GM21529 (cell line): ENCODE results near the gene NUP62.
"Not testable (repeated sequence)": the region's sequence is repeated elsewhere in the genome, so short reads cannot be mapped to it uniquely, and the experiment has no call there.

Source experiments
- ATAC-seq: cut with Tn5 transposase; IDR thresholded peaks from one replicate; pipeline ENCODE4 v1.9.1; 2021; ENCODE audit not compliant: unreplicated experiment

Gene NUP62

DNA sequence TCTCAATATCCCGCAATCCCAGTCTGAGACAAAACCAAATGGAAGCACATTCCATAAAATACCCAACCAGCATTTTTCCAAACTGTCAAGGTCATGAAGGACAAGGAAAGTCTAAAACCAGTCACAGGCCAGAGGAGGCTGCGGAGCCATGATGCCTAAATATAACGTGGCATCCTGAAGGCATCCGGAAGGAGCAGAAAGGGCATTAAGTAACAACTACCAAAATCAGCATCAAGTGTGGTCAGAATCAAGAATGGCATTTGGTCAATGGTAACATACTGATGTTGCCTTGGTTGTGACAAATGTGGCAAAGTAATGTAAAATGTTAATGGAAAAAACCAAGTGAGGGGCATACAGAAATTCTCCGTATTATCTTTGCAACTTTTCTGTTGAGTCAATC, 3.8 kb downstream of the NUP62 start:
- ATAC-seq: no peak

DNA sequence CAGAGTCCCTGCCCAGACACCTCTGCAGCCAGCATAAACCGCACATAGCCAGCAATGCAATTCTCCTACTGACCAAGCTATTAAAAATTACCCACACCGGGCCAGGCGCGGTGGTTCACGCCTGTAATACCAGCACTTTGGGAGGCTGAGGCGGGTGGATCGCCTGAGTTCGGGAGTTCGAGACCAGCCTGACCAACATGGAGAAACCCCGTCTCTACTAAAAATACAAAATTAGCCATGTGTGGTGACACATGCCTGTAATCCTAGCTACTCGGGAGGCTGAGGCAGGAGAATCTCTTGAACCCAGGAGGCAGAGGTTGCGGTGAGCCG, 4.5 kb downstream of the NUP62 start:
- ATAC-seq: not testable (repeated sequence)

DNA sequence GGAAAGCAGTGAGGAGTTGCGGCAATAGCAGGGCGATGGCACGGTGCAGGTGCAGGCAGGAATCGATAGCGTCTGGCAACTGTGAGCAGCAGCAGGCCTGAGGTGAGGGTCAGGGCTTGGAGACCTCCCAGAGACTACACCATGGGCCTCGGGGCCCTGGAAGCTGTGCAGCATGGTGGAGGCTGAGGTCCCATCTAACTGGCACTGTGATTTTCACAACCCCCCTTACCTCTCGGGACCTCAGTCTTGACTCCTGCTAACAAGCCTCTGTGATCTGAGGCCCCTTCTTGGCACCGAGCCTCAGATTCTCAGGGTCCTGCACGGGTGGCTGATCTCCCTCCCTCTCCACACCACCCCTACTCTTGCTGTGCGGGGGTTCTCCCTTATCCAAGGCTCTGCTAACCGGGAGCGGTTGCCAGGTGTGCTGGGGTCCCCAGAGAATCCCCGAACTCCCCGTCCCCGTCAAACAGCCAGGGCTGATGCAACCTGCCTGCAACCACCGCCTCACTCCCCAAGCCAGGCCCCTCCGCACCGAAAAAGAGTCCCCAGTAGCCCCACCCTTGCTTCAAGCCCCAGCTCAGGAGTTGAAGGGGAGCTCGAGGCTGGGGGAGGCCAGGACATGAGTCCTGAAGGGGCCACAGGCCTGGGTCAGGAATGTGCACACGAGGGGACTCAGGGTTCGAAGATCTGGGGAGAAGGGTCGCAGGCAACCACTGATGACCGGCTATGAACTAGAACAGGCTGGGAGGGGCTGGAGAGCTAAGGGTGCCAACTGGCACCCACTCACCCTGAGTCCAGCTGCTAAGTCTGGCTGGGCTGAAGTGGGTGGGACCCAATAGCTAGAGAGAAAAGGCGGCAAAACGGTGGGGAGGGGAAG, 5.1 kb downstream of the NUP62 start:
- no peak for ATAC-seq

DNA sequence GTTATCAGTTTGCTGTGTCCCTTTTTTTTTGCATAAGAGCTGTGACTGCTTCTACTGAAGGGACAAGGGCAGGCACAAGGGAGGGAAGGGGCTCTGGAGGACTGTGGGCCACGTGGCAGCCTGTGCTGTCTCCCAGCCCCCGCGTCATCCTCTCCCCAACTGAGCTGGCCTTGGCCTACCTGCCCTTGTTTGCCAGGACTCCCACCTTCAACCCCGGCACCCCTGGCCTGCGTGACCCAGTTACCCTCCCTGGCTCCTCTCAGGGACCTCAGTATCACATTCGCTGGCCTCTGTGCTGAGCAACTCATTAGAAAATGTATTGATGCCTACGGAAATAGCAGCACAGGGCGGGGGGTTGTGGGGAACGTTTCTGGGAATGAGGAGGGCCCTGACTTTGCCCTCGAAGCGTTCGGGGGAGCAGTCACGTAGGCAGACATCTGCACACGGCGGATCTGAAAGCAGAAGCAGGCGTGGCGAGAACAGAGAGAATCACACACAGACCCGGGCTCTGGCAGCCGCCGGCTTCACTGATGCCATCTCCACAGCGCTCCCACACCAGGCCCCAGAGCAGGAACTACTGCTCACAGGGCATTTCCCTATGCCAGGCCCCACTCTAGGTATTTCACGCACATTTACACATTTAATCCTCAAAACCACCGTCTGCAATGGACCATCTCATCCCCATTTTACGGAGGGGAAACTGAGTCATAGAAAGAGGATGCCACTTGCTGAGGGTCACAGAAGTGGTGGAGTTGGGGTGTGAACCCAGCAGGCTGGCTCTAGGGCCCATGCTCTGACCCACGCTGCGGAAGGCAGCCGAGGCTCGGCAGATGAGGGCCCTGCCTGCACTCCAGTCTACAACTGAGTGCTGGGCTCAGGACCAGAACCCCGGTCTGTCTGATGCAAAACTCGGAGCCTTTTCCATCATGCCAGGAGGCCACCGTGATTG, 6.0 kb downstream of the NUP62 start:
- no peak for ATAC-seq

DNA sequence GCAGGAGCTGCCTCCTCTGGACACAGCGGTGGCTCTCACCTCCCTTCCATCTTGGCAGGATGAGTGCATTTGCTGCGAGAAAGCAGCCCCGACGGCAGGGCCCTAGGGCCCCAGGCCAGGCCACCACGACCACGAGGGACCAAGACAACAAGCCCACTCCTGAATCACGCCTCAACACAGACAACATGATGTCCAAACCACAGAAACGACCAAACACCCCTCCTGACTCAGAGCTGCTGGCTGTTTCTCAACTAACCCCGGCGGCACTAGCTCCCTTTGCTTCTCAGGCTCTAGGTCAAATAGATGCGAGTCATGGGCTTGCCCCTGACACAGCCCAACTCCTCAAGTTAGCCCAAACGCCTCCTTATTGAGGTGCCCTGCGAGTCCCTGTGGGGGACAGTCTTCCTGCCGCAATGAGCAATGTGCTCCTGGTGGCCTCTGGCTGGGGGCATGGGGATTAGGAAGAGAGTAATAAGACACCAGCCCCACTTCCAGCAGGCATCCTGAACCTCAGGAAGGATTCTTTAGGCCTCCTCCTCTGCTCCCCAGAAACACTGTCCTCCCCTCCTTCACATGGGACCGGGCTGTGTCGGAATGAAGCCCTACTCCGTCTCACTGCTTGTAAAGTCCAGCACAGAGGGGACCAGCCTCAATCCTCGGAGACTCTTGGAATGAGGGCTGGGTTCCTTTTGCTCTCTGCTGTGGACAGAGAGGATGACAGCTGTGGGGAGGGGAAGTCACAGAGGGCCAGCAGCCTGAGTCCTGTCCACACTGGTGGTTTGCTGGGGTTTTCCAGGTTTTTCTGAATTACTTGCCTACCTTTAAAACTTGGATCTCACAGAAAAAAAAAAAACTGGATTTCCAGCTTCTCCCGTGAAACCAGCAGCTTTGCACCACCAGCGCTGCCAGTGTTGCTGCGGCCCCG, 7.2 kb downstream of the NUP62 start:
- ATAC-seq: no peak

DNA sequence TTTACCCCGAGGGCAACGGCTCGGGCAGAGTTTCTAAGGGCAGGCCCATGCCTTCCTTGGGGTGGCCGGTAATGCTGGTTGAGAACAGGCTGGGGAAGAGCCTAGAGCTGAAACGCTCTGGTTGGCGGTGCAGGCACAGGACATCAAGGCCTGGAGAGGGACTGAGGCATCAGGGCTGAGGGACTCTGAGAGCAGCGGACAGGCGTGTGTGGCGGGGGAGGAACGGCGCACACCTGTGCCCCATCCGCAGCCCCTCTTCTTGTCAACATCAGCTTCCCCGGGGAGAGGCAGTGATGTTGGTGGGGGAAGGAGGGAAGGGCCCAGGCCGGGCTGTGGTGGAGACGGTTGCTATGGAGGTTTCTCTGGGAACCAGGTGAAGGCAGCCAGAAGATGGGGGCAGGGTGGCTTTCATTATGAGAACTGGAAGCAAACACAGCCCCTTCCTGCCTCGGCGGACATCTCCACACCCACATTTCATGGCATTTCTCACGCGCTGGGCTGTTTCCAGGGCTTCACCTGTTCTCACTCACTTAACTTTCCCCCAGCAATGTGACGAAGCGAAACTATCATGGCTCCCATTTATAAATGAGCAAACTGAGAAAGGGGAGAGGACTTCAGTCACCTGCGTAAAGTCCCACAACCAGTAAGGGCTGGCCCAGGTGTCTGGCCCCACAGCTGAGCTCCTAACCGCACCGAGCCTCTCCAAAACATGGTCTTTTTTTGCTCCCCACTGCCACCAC, 8.5 kb downstream of the NUP62 start:
- ATAC-seq: no peak

DNA sequence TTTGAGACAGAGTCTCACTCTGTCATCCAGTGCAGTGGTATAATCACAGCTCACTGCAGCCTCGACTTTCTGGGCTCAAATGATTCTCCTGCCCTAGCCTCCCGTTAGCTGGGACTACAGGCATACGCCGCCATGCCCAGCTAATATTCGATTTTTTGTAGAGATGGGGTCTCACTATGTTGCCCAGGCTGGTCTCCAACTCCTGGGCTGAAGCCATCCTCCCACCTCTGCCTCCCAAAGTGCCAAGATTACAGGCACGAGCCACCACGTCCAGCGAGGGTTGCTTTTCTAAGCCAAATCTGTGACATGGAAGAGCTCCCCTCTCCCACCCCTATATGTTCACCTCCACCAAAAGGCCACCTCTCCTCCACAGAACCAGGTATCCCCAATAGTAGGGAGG, 11.2 kb downstream of the NUP62 start:
- no peak for ATAC-seq

DNA sequence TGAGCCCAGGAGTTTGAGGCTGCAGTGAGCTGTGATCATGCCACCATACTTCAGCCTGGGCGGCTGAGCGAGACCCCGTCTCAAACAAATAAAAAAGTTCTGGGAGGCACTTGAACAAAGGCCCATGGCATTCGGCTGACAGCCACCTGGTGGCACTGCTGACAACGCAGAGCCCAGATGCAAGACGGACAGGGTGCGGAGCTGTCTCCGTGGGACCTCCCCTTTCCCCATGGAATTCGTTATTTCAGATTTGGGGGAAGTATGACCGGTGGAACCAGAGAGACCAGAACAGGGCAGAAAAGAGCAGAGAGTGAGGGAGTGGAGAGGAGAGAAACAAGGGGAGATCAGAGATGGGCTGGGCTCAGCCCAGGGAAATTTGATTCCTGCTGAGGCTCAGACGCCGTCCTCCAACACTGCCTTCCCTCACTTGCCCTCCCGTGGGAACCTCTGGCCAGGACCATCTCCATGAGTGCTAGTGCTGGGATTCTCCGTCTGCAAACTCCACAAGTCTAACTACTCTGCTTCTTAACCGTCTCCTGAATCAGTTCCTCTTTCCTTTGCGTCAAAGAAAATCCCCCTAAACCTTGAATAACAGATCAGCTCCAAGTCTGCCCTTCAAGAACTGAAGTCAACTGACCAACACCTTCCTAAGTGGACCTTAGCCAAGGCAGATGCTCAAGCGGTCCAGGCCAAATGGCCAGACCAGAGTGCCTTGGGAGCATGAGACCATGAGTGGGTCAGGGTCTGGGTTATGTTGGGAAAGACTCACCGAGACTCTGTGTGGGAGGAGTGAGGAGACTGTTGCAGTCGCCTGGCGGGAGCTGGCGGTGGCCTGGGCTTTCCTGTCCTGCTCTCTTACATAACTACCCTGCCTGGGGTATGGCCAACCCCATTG, 12.2 kb downstream of the NUP62 start:
- no peak for ATAC-seq

DNA sequence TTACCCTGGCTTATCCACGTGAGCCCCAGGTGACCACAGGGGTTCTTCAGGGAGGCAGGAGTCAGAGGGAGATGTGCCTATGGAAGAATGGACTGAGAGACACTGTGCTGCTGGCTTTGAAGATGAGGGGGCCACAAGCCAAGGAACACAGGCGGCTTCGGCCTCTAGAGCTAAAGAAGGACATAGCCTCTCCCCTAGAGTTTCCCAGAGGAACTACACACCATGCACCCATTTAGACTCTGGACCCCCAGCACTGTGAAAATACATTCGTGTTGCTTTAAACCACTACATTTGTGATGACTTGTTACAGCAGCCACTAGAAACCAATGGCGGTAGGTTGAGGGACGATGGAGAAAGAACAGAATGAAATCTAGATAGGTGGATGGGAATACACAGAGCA, 14.0 kb downstream of the NUP62 start:
- no peak for ATAC-seq

DNA sequence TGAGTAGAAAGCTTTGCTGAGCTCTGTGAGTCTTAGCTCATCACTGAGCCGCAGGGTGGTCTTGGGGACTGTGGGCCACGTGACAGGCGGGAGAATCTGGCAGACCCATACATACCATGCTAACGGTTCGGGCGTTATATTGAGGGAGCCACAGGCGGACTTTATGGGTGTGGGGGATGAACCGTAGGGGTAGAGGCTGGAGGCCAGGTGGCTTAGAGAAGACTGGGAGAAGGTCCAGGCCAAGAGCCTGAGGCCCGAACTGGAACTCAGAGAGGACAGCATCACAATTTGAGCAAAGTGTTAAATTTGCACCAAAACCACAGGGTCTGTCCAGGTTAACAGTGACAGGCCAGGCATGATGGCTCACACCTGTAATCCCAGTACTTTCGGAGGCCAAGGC, 15.6 kb downstream of the NUP62 start:
- ATAC-seq: no peak

DNA sequence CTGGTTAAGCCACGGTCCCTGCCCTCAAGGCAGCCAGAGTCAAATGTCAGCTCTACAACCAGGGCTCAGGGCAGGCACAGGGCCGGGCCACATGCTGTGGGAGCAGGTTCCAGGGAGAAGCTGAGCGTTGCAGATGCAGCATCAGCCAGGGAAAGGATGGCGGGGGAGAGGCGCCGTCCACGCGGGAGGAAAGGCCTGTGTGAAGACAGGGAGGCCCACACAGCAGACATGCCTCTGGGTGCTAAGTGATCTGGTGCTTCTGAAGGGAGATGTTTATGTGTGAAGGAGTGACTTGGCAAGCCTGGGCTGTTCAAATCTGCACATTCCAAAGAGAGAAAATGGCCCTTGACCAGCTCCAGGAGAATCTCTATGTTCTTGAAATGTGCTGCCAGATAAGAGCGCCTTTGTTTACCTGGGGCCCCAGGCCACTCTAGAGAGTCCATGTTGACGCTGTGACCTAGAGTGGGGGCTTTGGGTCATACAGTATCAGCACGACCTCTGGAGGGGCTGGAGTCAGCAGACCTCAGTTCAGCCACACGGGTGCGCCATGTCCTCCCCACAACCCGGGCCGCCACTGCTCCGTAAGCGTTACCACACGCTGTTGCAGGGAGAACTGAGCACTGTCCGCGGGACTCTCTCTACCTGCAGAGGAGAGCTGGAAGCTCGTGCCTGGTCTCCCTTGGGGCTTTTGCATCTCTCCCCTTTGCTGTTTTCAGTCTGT, 16.2 kb downstream of the NUP62 start:
- no peak for ATAC-seq

DNA sequence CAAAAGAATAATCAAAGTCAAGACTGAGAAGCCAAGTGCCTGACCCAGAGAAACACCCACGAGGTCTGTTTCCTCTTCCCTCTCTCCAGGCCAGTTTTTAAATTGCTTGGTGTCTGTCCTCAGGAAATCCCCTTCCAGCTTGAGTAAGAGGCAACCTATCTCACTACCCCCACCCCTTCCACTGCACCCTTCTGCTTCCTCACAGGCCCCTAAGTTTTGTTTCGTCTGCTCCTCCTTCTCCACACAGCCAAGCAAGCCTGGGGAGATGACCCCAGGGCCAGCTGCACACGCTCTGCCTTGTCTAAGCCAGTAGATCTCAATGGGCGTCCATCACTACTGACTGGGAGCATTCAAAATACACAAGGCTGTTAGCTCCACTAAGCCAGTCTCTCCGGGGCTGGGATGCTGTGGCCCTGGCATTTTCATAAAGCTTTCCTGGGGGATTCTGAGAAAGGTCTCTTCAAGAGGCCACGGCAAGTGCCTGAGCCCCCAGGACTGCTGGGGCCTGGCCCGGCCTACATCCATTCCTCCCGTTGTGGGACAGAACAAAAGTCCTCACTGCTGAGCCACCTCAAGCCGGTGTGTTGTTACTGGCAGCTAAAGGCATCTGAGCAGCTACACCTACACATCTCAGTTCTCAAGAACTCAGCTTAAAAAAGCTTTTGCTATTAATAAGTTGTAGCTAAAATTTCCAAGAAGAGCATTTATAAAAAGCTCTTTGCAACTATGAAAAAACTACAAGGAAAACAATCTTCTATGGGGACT, 17.7 kb downstream of the NUP62 start:
- ATAC-seq: peak; percentile 39

DNA sequence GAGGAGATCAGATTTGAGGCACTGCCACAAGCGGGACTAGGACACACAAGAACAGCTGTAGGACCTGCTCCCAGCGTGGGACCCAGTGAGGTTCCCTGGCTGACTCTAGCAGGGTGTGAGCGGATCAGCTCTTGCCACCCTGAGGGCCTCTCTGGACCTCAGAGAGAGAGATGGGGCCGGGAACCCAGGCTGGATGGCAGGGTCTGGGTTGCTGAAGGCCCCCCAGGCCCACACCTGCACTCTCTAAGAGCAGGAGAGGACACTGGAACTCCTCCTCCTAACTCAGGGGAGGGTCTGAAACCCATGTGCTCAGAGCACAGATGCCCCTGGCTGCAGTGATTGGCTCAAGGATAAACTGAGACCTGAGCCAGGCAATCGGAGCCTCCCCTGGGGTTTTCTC, 19.1 kb downstream of the NUP62 start:
- no peak for ATAC-seq

DNA sequence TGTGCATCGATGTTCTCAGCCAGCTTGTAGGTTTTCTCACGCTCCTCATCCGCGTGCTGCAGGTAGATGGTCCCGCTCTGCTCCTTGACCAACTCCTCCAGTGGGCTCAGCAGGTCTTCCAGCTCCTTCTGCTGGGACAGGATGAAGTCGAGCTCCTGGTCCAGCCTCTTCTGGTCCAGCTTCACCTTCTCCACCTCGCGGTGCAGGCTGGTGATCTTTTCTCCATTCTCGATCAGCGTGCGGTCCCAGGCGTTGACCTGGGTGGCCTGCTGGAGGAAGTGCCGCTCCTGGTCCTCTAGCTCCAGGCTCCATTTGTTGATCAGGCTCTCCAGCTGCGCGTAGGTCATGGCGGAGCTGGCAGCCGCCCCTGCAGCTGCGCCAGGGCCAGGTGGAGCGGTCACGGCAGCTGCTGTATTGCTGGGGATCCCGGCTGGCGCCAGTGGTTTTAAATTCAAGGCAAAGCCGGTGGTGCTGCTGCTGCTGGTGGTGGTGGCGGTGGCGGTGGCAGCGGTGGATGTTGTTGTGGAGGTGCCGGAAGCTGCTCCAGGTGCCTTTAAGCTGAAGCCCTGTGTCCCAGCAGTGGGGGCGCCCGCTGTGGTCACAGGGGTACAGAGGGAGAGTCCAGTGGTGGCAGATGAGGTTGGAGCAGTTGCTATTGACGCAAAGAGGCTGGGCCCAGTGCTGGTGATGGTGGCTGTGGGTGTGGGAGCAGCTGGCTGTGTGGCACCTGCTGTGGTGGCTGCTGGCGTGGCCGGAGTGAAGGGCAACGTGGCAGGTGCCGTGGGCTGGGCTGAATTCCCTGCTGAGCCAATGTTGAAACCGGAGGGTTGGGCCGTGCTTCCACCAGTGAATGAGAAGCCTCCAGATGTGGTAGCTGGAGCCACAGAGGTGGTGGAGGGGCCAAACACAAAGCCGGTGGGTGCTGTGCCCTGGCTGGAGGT, 20.6 kb downstream of the NUP62 start:
- ATAC-seq: no peak

DNA sequence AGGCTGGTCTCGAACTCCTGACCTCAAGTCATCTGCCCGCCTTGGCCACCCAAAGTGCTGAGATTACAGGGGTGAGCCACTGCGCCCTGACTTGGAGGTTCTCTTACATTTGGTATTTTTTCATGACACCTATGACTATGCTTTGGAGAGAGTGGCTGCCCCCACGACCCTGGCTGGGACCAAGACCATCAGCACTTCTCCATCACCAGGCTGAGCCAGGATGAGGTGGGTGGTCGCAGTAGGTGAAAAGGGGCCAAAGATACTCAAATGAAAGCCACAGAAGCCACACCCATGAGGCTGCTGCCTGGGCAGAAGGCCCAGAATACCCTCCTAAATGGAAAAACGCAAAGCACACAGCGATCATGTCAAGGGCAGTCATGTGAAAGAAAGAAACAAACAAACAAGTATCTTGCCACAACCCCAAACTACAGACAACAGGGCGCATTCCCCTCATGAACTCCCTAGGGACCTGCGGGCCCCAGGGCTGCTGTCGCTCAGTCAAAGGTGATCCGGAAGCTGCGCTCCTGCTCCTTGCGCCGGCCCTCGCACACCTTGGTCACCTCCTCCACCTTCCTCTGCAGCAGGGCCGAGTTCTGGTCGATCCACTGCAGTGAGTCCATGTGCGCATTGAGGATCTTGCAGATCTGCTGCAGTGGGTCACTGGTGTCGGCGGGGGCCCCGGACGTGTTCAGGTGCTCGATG, 21.4 kb downstream of the NUP62 start:
- ATAC-seq: no peak

DNA sequence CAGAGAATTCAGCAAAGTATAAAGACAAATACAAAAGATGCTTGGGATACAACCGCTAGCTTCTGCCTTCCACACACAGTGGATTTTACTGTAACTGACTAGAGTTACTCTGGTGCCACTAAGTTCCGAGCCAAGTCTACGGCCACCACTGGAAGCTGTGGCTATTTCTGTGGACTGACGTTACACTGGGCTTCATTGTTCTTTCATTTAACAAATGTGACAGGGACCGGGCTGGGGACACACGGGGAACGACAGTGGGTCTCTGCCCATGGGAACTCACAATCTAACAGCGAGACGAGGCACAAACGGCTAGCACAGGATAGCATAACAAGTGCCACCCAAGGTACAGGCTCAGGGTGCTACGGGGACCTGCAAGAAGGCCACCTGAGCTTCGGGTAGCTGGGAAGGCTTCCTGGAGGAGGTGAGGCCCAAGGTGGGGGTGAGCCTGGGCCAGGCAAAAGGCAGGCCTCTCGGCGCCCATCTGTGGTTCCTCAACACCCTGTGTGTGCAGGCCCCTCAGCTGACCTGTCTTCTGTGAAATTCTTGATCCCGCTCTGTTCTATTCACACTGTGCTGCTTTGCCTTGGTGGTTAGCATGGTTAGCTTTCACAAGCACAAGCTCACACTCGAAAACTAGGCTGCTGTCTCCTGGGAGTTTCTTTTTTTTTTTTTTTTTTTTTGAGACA, 22.3 kb downstream of the NUP62 start:
- no peak for ATAC-seq
